Measurements from ENCODE around the gene TRIP13. TPM values are rescaled to one million over a fixed set of nuclear protein-coding genes. Genes with fewer than 3 reads are reported as not detected.

TRIP13 gene
- total RNA-seq, 3 donors from 2014 or later = 0.96 to 2.3 (median 1.5) TPM

GRCh38 chr5:855771-856530, 36.7 kb upstream of the TRIP13 start:
- Histone ChIP-seq H3K4me1 (no peaks in the 10 kb centered on the region), H3K36me3 (no peaks in the 10 kb centered on the region), H3K27me3 (peaks cover 0 to 13% of the 10 kb centered on the region in 2 donors), H3K4me3 (no peak overlapping the region), H3K9me3 (no peaks in the 10 kb centered on the region), H3K27ac (no peak overlapping the region)
- TF ChIP-seq POLR2A (IDR thresholded peaks at IDR 0.05) (no peak), CTCF (IDR thresholded peaks at IDR 0.05) (no peak), POLR2AphosphoS5 (IDR thresholded peaks at IDR 0.05) (no peak)
- DNase-seq (ENCODE audit: low spot score in 2 of 2) = no peak
- intact Hi-C loops (cut with DNase I; ENCODE audit: low total_unique reads) = no loop called here

- no peak for DNase-seq (ENCODE audit: low spot score in 2 of 2)
- H3K4me1 ChIP-seq = no peaks in the 10 kb centered on the region
- H3K36me3 ChIP-seq = no peaks in the 10 kb centered on the region
- intact Hi-C loops (cut with DNase I; ENCODE audit: low total_unique reads) = no loop called here
- H3K4me3 ChIP-seq = no peak overlapping the region
- H3K27me3 ChIP-seq = peaks cover 0 to 13% of the 10 kb centered on the region in 2 donors
- H3K9me3 ChIP-seq = no peaks in the 10 kb centered on the region
- no peak overlapping the region for H3K27ac ChIP-seq
- TF ChIP-seq POLR2A (IDR thresholded peaks at IDR 0.05) (no peak), CTCF (IDR thresholded peaks at IDR 0.05) (no peak), POLR2AphosphoS5 (IDR thresholded peaks at IDR 0.05) (no peak)
Observed at GRCh38 chr5:856531-857425, 35.9 kb upstream of the TRIP13 start.

- H3K27me3 ChIP-seq = no peaks in the 10 kb centered on the region
- no peak for DNase-seq (ENCODE audit: low spot score in 2 of 2)
- no peaks in the 10 kb centered on the region for H3K9me3 ChIP-seq
- no peaks in the 10 kb centered on the region for H3K4me1 ChIP-seq
- H3K36me3 ChIP-seq = no peaks in the 10 kb centered on the region
- H3K4me3 ChIP-seq = no peak overlapping the region
- no peak overlapping the region for H3K27ac ChIP-seq
- intact Hi-C loops (cut with DNase I; ENCODE audit: low total_unique reads) = no loop called here
- TF ChIP-seq CTCF (IDR thresholded peaks at IDR 0.05) (no peak), POLR2A (IDR thresholded peaks at IDR 0.05) (no peak), POLR2AphosphoS5 (IDR thresholded peaks at IDR 0.05) (no peak)
Observed at GRCh38 chr5:858726-859125, 34.0 kb upstream of the TRIP13 start.

GRCh38 chr5:859391-859790, 33.3 kb upstream of the TRIP13 start:
- TF ChIP-seq CTCF (IDR thresholded peaks at IDR 0.05) (no peak), POLR2AphosphoS5 (IDR thresholded peaks at IDR 0.05) (no peak), POLR2A (IDR thresholded peaks at IDR 0.05) (no peak)
- no peak for DNase-seq (ENCODE audit: low spot score in 2 of 2)
- no peaks in the 10 kb centered on the region for H3K4me1 ChIP-seq
- H3K36me3 ChIP-seq = no peaks in the 10 kb centered on the region
- H3K9me3 ChIP-seq = no peaks in the 10 kb centered on the region
- no peaks in the 10 kb centered on the region for H3K27me3 ChIP-seq
- H3K4me3 ChIP-seq = no peak overlapping the region
- intact Hi-C loops (cut with DNase I; ENCODE audit: low total_unique reads) = no loop called here
- no peak overlapping the region for H3K27ac ChIP-seq

- TF ChIP-seq POLR2A (IDR thresholded peaks at IDR 0.05) (no peak), POLR2AphosphoS5 (IDR thresholded peaks at IDR 0.05) (no peak), CTCF (IDR thresholded peaks at IDR 0.05) (no peak)
- H3K27ac ChIP-seq = no peak overlapping the region
- intact Hi-C loops (cut with DNase I; ENCODE audit: low total_unique reads) = no loop called here
Observed at GRCh38 chr5:859798-860296, 32.8 kb upstream of the TRIP13 start.

More at GRCh38 chr5:859798-860296, 32.8 kb upstream of the TRIP13 start:
- no peaks in the 10 kb centered on the region for H3K27me3 ChIP-seq
- no peaks in the 10 kb centered on the region for H3K36me3 ChIP-seq
- H3K4me1 ChIP-seq = no peaks in the 10 kb centered on the region
- H3K9me3 ChIP-seq = no peaks in the 10 kb centered on the region
- no peak for DNase-seq (ENCODE audit: low spot score in 2 of 2)
- no peak overlapping the region for H3K4me3 ChIP-seq
